SU-DHL-6 (cell line): Measurements from ENCODE around the gene ENO3.

Experiments used
- CTCF ChIP-seq: fragments of 200-600 bp; sonication (generic); IDR thresholded peaks from one replicate; pipeline ENCODE4 v1.5.1; 2017; ENCODE audit warnings: antibody characterized with exemption, mild to moderate bottlenecking, low read length, moderate library complexity; ENCODE audit not compliant: insufficient read depth, poor library complexity, severe bottlenecking
- EZH2phosphoT487 ChIP-seq: fragments of 200-600 bp; sonication (generic), shearing (Covaris generic); conservative IDR thresholded peaks from 2 replicates; pipeline ENCODE4 v1.6.1; 2018; ENCODE audit warnings: mild to moderate bottlenecking, antibody characterized with exemption, low read length, moderate library complexity, mixed read lengths

GRCh38 chr17:4940555-4941318 lies 10.2 kb upstream of the ENO3 start:
- TF ChIP-seq CTCF (no peak), EZH2phosphoT487 (no peak)
